8988T (cell line): ENCODE results near the gene CACNA2D2.

ENCODE experiments used
- DNase-seq: peaks from one replicate; pipeline ENCODE4 v3.0.0; 2011

Gene CACNA2D2

GRCh38 chr3:50454481-50455070 lies 48.9 kb downstream of the CACNA2D2 start:
- no peak for DNase-seq

GRCh38 chr3:50453907-50454306 lies 49.5 kb downstream of the CACNA2D2 start:
- no peak for DNase-seq

GRCh38 chr3:50450209-50450921 lies 53.1 kb downstream of the CACNA2D2 start:
- DNase-seq = no peak

GRCh38 chr3:50448752-50449539 lies 54.5 kb downstream of the CACNA2D2 start:
- DNase-seq = no peak

GRCh38 chr3:50447290-50447840 lies 56.1 kb downstream of the CACNA2D2 start:
- no peak for DNase-seq

GRCh38 chr3:50445919-50446318 lies 57.5 kb downstream of the CACNA2D2 start:
- DNase-seq = no peak

GRCh38 chr3:50444782-50445181 lies 58.7 kb downstream of the CACNA2D2 start:
- no peak for DNase-seq

- no peak for DNase-seq
These were observed 59.2 kb downstream of the CACNA2D2 start for GRCh38 chr3:50444213-50444612.

GRCh38 chr3:50442945-50443579 lies 60.4 kb downstream of the CACNA2D2 start:
- no peak for DNase-seq

- DNase-seq = no peak
These were observed 61.8 kb downstream of the CACNA2D2 start for GRCh38 chr3:50441424-50442217.

GRCh38 chr3:50436114-50436674 lies 67.2 kb downstream of the CACNA2D2 start:
- DNase-seq = peak; percentile 99

- DNase-seq = no peak
These were observed 67.9 kb downstream of the CACNA2D2 start for GRCh38 chr3:50435371-50436113.

- no peak for DNase-seq
These were observed 69.5 kb downstream of the CACNA2D2 start for GRCh38 chr3:50433954-50434353.

- no peak for DNase-seq
These were observed 72.4 kb downstream of the CACNA2D2 start for GRCh38 chr3:50430950-50431435.

GRCh38 chr3:50430191-50430590 lies 73.2 kb downstream of the CACNA2D2 start:
- no peak for DNase-seq

- no peak for DNase-seq
These were observed 75.3 kb downstream of the CACNA2D2 start for GRCh38 chr3:50428007-50428633.

- DNase-seq = no peak
These were observed 76.2 kb downstream of the CACNA2D2 start for GRCh38 chr3:50427217-50427616.

GRCh38 chr3:50425911-50426310 lies 77.5 kb downstream of the CACNA2D2 start:
- DNase-seq = no peak

- no peak for DNase-seq
These were observed 79.9 kb downstream of the CACNA2D2 start for GRCh38 chr3:50423543-50423942.

GRCh38 chr3:50422153-50422552 lies 81.3 kb downstream of the CACNA2D2 start:
- DNase-seq = no peak
